Right lobe of liver (tissue), 4 donors: ENCODE data around the gene LRRC46.

Source experiments
- POLR2A ChIP-seq: fragments of 450-650 bp; IDR thresholded peaks from one replicate; pipeline ENCODE4 v1.6.1; 2017; ENCODE audit warnings: antibody characterized with exemption, mild to moderate bottlenecking
- TF ChIP-seq, protein P1 (sequence below), 4 donors: fragments of 200-600 bp in 3 of 4; fragments of 450-650 bp in 1 of 4; IDR thresholded peaks; one replicate each; pipeline versions ENCODE4 v1.5.1 to v1.8.0; 2016 to 2022; ENCODE audit warnings: antibody characterized with exemption in 4 of 4, mild to moderate bottlenecking in 2 of 4
- donor health status: DM: no; HTN: no; CAD: no.
- donor health status: DM: no; HTN: no; CAD: no.
- donor health status: DM: no; HTN: yes; CAD: no.

DNA sequence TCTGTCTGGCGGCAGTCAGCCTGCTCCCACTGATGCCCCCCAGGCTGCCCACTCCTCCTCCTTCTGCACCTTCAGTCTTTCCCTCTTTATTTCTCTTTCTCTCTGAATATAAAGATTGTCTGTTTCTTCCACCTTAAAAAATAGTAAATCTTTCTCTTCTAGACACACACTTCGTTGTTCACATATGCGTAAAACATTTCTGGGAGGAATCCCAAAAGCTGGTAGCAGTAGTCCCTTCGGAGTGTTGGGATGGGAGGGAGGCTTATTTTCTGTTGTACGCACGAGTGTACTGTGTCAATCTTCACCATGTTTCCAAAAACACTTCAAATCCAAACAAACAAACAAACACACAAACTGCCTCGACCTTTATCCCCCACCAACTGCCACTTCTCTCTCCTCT is 19.8 kb upstream of the LRRC46 start:
- TF ChIP-seq, protein P1, sequence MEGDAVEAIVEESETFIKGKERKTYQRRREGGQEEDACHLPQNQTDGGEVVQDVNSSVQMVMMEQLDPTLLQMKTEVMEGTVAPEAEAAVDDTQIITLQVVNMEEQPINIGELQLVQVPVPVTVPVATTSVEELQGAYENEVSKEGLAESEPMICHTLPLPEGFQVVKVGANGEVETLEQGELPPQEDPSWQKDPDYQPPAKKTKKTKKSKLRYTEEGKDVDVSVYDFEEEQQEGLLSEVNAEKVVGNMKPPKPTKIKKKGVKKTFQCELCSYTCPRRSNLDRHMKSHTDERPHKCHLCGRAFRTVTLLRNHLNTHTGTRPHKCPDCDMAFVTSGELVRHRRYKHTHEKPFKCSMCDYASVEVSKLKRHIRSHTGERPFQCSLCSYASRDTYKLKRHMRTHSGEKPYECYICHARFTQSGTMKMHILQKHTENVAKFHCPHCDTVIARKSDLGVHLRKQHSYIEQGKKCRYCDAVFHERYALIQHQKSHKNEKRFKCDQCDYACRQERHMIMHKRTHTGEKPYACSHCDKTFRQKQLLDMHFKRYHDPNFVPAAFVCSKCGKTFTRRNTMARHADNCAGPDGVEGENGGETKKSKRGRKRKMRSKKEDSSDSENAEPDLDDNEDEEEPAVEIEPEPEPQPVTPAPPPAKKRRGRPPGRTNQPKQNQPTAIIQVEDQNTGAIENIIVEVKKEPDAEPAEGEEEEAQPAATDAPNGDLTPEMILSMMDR (IDR thresholded peaks at IDR 0.05), result no peak
- no peak for TF ChIP-seq POLR2A
